ENCODE results near the gene TMEM225B.
"Not testable (repeated sequence)": the region's sequence is repeated elsewhere in the genome, so short reads cannot be mapped to it uniquely, and the experiment has no call there.

TMEM225B gene

GRCh38 chr7:99597762-99598501, at the start of gene TMEM225B:
Gene TMEM225B, plus strand, starts transcription at chr7:99598267. Its CDS starts 6,122 bp downstream, at chr7:99604389.
- no peak for DNase-seq (ENCODE audit: low read depth in 2 of 2)

- not testable (repeated sequence) for DNase-seq (ENCODE audit: low read depth in 2 of 2)
These were observed 48.5 kb upstream of the TMEM225B start for GRCh38 chr7:99549545-99549944.

- DNase-seq (ENCODE audit: low read depth in 2 of 2): no peak
These were observed 46.7 kb upstream of the TMEM225B start for GRCh38 chr7:99551334-99551733.

- DNase-seq (ENCODE audit: low read depth in 2 of 2): peak; percentile 72 to 82
These were observed 46.2 kb upstream of the TMEM225B start, which contains the start of gene FAM200A for GRCh38 chr7:99551767-99552463. Gene FAM200A, minus strand, starts transcription at chr7:99552114. Its CDS starts 3,707 bp downstream, at chr7:99548407.

- DNase-seq (ENCODE audit: low read depth in 2 of 2): no peak
These were observed 45.0 kb upstream of the TMEM225B start for GRCh38 chr7:99553039-99553438.

- no peak for DNase-seq (ENCODE audit: low read depth in 2 of 2)
These were observed 43.1 kb upstream of the TMEM225B start for GRCh38 chr7:99554939-99555338.

GRCh38 chr7:99557196-99557607, 40.9 kb upstream of the TMEM225B start:
- no peak for DNase-seq (ENCODE audit: low read depth in 2 of 2)

GRCh38 chr7:99557940-99558305, 40.1 kb upstream of the TMEM225B start:
- DNase-seq (ENCODE audit: low read depth in 2 of 2): no peak

- DNase-seq (ENCODE audit: low read depth in 2 of 2): peak; percentile 86 to 87
These were observed 39.5 kb upstream of the TMEM225B start, which contains the start of gene ZNF655 for GRCh38 chr7:99558306-99559174. Gene ZNF655, plus strand, starts transcription at chr7:99558642. Its CDS starts 1,918 bp downstream, at chr7:99560560.

- no peak for DNase-seq (ENCODE audit: low read depth in 2 of 2)
These were observed 38.7 kb upstream of the TMEM225B start for GRCh38 chr7:99559175-99559915.

GRCh38 chr7:99560834-99561736, 37.0 kb upstream of the TMEM225B start:
- no peak for DNase-seq (ENCODE audit: low read depth in 2 of 2)

- DNase-seq (ENCODE audit: low read depth in 2 of 2): no peak
These were observed 36.4 kb upstream of the TMEM225B start for GRCh38 chr7:99561737-99562051.

- no peak for DNase-seq (ENCODE audit: low read depth in 2 of 2)
These were observed 35.8 kb upstream of the TMEM225B start for GRCh38 chr7:99562114-99562784.

- DNase-seq (ENCODE audit: low read depth in 2 of 2): no peak
These were observed 35.2 kb upstream of the TMEM225B start for GRCh38 chr7:99562832-99563231.

- DNase-seq (ENCODE audit: low read depth in 2 of 2): no peak
These were observed 34.4 kb upstream of the TMEM225B start for GRCh38 chr7:99563650-99564049.

- not testable (repeated sequence) for DNase-seq (ENCODE audit: low read depth in 2 of 2)
These were observed 29.3 kb upstream of the TMEM225B start for GRCh38 chr7:99568770-99569169.

GRCh38 chr7:99571768-99572167, 26.3 kb upstream of the TMEM225B start:
- no peak for DNase-seq (ENCODE audit: low read depth in 2 of 2)

GRCh38 chr7:99573257-99573656, 24.8 kb upstream of the TMEM225B start:
- DNase-seq (ENCODE audit: low read depth in 2 of 2): no peak

GRCh38 chr7:99576251-99576650, 21.8 kb upstream of the TMEM225B start:
- no peak for DNase-seq (ENCODE audit: low read depth in 2 of 2)
